Ascending aorta (tissue), 2 donors: ENCODE data around the gene NDUFV2. TPM values are rescaled to one million over a fixed set of nuclear protein-coding genes. Genes with fewer than 3 reads are reported as not detected.

Experiments
- DNase-seq, 2 donors: peaks; one replicate each; pipeline ENCODE4 v3.0.0-alpha.2; 2019; ENCODE audit warnings: low spot score in 2 of 2
- H3K27ac ChIP-seq, 2 donors: fragments of 200-600 bp; sonication (generic); one replicate each; pipeline ENCODE4 v1.5.1; 2016 to 2017; ENCODE audit warnings: mild to moderate bottlenecking in 1 of 2
- H3K27me3 ChIP-seq: fragments of 200-600 bp; sonication (generic); one replicate; pipeline ENCODE4 v1.5.1; 2017
- H3K36me3 ChIP-seq, 2 donors: fragments of 200-600 bp; sonication (generic); one replicate each; pipeline ENCODE4 v1.5.1; 2016
- H3K4me1 ChIP-seq, 2 donors: fragments of 200-600 bp; sonication (generic); one replicate each; pipeline ENCODE4 v1.5.1; 2016 to 2017; ENCODE audit warnings: mild to moderate bottlenecking in 1 of 2
- H3K4me3 ChIP-seq, 2 donors: fragments of 200-600 bp; sonication (generic); one replicate each; pipeline ENCODE4 v1.5.1; 2016 to 2017; ENCODE audit warnings: mild to moderate bottlenecking in 1 of 2
- H3K9me3 ChIP-seq, 2 donors: fragments of 200-600 bp; sonication (generic); one replicate each; pipeline ENCODE4 v1.5.1; 2016
- intact Hi-C: fragments of 100-400 bp; cut with DNase I; formaldehyde crosslinking; loops from one replicate; pipeline ENCODE4 v1.15.1; 2023
- total RNA-seq: library from RNA; depleted of rRNA; stranded (reverse); fragments of >200 nt; gene quantifications from one replicate; pipeline ENCODE4 v1.1.0, GENCODE V29; 2016
- TF ChIP-seq, protein P1 (sequence below), 3 experiments: fragments of 200-600 bp in 2 of 3; fragments of 450-650 bp in 1 of 3; sonication (generic) in 2 of 3; IDR thresholded peaks; one replicate each; pipeline ENCODE4 v1.5.1; 2016 to 2019; ENCODE audit warnings: antibody characterized with exemption in 3 of 3, mild to moderate bottlenecking in 1 of 3, moderate library complexity in 1 of 3

The NDUFV2 gene
- total RNA-seq, 1 donor from 2014 or later: 48.6 TPM

DNA sequence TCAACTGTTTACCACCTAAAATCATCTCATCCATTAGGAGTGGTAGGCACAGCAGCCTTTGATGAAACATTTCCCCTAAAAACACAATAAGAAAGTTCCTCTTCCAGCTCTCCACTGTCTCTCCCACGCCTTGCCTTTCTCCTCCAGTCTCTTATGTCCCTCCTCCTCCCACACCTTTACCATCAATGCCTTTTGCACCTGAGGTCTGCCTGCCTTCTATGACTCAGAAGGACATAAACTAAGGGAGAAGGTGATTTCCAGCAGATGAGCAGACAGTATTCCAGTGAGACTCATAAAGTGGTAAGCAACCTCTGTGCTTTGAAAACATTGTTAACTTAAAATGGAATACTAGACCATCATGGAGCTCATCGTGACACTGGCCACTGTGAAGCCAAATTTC, 34.2 kb upstream of the NDUFV2 start:
- Histone ChIP-seq H3K4me3 (no peak overlapping the region), H3K9me3 (no peaks in the 10 kb centered on the region), H3K36me3 (no peaks in the 10 kb centered on the region), H3K27me3 (no peaks in the 10 kb centered on the region), H3K4me1 (no peaks in the 10 kb centered on the region), H3K27ac (no peak overlapping the region)
- TF ChIP-seq, protein P1, sequence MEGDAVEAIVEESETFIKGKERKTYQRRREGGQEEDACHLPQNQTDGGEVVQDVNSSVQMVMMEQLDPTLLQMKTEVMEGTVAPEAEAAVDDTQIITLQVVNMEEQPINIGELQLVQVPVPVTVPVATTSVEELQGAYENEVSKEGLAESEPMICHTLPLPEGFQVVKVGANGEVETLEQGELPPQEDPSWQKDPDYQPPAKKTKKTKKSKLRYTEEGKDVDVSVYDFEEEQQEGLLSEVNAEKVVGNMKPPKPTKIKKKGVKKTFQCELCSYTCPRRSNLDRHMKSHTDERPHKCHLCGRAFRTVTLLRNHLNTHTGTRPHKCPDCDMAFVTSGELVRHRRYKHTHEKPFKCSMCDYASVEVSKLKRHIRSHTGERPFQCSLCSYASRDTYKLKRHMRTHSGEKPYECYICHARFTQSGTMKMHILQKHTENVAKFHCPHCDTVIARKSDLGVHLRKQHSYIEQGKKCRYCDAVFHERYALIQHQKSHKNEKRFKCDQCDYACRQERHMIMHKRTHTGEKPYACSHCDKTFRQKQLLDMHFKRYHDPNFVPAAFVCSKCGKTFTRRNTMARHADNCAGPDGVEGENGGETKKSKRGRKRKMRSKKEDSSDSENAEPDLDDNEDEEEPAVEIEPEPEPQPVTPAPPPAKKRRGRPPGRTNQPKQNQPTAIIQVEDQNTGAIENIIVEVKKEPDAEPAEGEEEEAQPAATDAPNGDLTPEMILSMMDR (IDR thresholded peaks at IDR 0.05): no peak
- intact Hi-C loops: no loop called here
- DNase-seq: no peak

DNA sequence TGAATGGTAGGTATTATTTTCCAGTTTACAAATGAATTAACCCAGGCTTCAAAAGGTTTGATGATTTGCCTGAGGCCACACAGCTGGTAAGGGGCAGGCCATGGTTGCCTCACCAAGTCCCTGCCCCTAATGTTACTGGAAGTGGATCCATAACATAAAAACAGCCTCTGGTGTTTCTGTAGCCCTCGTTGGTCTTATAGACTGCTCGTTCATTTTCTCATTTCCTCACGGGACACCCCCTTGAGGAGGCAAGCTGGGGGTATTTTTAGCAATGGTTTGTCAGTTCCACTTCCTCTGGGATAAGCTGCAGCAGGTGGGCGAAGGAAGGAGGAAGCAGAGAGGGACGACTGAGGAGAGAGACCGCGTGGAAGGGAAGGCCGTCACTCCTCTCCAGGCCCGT, 32.9 kb upstream of the NDUFV2 start:
- intact Hi-C loops: no loop called here
- no peak for DNase-seq

DNA sequence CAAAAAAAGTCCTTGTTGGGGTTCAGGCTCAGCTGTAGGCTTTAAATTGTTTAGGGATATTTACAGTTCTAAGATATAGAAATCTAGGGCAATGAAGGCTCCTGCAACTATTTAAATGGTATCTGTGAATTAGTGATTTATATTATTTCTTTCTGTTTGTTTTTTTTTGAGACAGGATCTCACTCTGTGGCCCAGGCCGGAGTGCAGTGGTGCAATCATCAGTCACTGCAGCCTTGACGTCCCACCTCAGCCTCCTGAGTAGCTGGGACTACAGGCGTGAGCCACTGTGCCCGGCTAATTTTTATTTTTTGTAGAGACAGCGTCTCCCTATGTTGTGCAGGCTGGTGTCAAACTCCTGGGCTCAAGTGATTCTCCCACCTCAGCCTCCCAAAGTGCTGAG, 32.3 kb upstream of the NDUFV2 start:
- intact Hi-C loops: no loop called here
- H3K27me3 ChIP-seq: no peaks in the 10 kb centered on the region
- H3K4me3 ChIP-seq: no peak overlapping the region
- no peaks in the 10 kb centered on the region for H3K36me3 ChIP-seq
- no peak for DNase-seq
- no peak overlapping the region for H3K27ac ChIP-seq
- H3K9me3 ChIP-seq: no peaks in the 10 kb centered on the region
- H3K4me1 ChIP-seq: no peaks in the 10 kb centered on the region
- TF ChIP-seq, protein P1 (IDR thresholded peaks at IDR 0.05): no peak

More for the DNA sequence above, 32.9 kb upstream of the NDUFV2 start:
- Histone ChIP-seq H3K27me3 (no peaks in the 10 kb centered on the region), H3K27ac (no peak overlapping the region), H3K4me3 (no peak overlapping the region), H3K9me3 (no peaks in the 10 kb centered on the region), H3K36me3 (no peaks in the 10 kb centered on the region), H3K4me1 (no peaks in the 10 kb centered on the region)
- TF ChIP-seq, protein P1 (IDR thresholded peaks at IDR 0.05): no peak

DNA sequence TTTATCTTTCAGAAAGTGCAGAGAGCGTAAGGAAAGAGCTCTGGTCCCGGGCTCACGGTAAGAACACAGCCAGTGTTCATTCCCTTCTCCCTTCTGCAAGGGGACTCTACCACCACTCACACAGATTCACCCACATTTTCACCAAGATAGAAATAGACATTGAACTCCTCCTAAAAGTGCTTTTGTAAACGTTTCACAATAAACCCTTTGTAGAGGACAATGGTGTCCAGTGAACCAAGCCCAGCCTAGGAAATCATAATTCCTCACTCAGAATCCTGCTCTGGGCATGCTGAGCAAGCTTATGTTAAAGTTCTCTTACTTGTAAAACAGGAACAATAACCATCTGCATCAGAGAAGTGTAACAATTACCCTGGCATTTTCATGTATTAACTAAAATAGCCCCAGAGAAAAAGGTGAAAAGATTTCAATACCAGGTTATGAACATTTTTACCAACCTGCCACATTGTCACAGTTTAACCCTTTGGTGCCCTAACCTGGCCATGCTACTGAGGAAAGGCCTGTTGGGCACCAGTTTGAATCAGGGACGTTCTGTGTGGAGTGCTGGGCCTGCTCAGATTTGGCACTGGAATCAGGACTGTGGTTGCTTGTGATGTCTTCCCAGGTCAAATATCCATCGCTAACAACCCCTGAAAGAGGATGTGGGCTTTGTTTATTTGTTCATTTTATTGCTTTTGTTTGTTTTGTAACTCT, 22.5 kb upstream of the NDUFV2 start:
- no peak overlapping the region for H3K27ac ChIP-seq
- TF ChIP-seq, protein P1 (IDR thresholded peaks at IDR 0.05): no peak
- intact Hi-C loops: no loop called here

DNA sequence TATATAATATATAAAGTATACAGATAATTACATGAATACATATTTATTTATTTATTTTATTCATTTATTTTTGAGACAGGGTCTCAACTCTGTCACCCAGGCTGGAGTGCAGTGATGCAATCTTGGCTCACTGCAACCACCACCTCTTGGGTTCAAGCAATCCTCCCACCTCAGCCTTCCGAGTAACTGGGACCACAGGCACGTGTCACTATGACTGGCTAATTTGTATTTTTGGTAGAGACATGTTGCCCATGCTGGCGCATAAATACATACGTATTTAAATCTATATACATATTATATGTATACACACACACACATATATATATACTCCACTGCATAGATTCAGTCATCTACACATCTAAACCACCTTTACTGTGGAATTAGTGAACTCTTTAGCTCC, 20.6 kb upstream of the NDUFV2 start:
- TF ChIP-seq, protein P1 (IDR thresholded peaks at IDR 0.05): no peak
- H3K4me3 ChIP-seq: no peak overlapping the region
- H3K27me3 ChIP-seq: no peaks in the 10 kb centered on the region
- no peaks in the 10 kb centered on the region for H3K36me3 ChIP-seq
- intact Hi-C loops: no loop called here
- DNase-seq: no peak
- no peaks in the 10 kb centered on the region for H3K4me1 ChIP-seq
- no peak overlapping the region for H3K27ac ChIP-seq
- H3K9me3 ChIP-seq: no peaks in the 10 kb centered on the region

More for the DNA sequence above, 22.5 kb upstream of the NDUFV2 start:
- no peaks in the 10 kb centered on the region for H3K4me1 ChIP-seq
- no peak for DNase-seq
- no peaks in the 10 kb centered on the region for H3K9me3 ChIP-seq
- H3K36me3 ChIP-seq: no peaks in the 10 kb centered on the region
- no peak overlapping the region for H3K4me3 ChIP-seq
- no peaks in the 10 kb centered on the region for H3K27me3 ChIP-seq
